HepG2 (cell line): ENCODE data around the gene WIZ. TPM values are rescaled to one million over a fixed set of nuclear protein-coding genes. Genes with fewer than 3 reads are reported as not detected.

Experiments
- ARHGAP35 ChIP-seq: sonication (generic); formaldehyde crosslinking; IDR thresholded peaks from 2 replicates; pipeline ENCODE4 v1.9.0; 2022; ENCODE audit warnings: mild to moderate bottlenecking, inconsistent platforms, moderate library complexity, missing genetic modification reagents, borderline replicate concordance
- CHCHD3 ChIP-seq: sonication (generic); formaldehyde crosslinking; IDR thresholded peaks from 2 replicates; pipeline ENCODE4 v1.8.0; 2022; ENCODE audit warnings: mild to moderate bottlenecking, missing genetic modification reagents, moderate library complexity
- E2F5 ChIP-seq: sonication (generic); formaldehyde crosslinking; conservative IDR thresholded peaks from 2 replicates; pipeline ENCODE4 v1.4.0; 2020; ENCODE audit warnings: missing genetic modification reagents
- HNF1B ChIP-seq: sonication (generic); formaldehyde crosslinking; IDR thresholded peaks from 2 replicates; pipeline ENCODE4 v1.5.1; 2020; ENCODE audit warnings: mild to moderate bottlenecking, moderate library complexity, missing genetic modification reagents
- HNRNPL ChIP-seq: fragments of 200-400 bp; formaldehyde crosslinking; IDR thresholded peaks from 2 replicates; pipeline ENCODE4 v1.6.1; 2017; ENCODE audit warnings: mild to moderate bottlenecking, low read depth, low read length
- HNRNPLL ChIP-seq: fragments of 200-400 bp; formaldehyde crosslinking; IDR thresholded peaks from 2 replicates; pipeline ENCODE4 v1.6.1; 2017; ENCODE audit warnings: mild to moderate bottlenecking, low read depth, low read length; ENCODE audit not compliant: poor library complexity, severe bottlenecking
- MAX ChIP-seq: IDR thresholded peaks from 2 replicates; pipeline ENCODE4 v1.6.1; 2012; ENCODE audit warnings: inconsistent platforms
- PPARG ChIP-seq: conservative IDR thresholded peaks from 2 replicates; pipeline ENCODE4 v1.6.1; 2016; ENCODE audit warnings: missing biosample characterization, missing genetic modification reagents
- REPIN1 ChIP-seq: sonication (generic); formaldehyde crosslinking; IDR thresholded peaks from 2 replicates; pipeline ENCODE4 v1.8.0; 2022; ENCODE audit warnings: missing genetic modification reagents, low read depth, mild to moderate bottlenecking, borderline replicate concordance
- ZFX ChIP-seq: sonication (generic); formaldehyde crosslinking; IDR thresholded peaks from 2 replicates; pipeline ENCODE4 v1.4.0; 2020; ENCODE audit warnings: mild to moderate bottlenecking, low read depth, missing genetic modification reagents, moderate library complexity
- ZNF101 ChIP-seq: sonication (generic); formaldehyde crosslinking; IDR thresholded peaks from 2 replicates; pipeline ENCODE4 v1.4.0; 2020; ENCODE audit warnings: mild to moderate bottlenecking, low read depth, missing genetic modification reagents, borderline replicate concordance
- ZNF12 ChIP-seq: sonication (generic); formaldehyde crosslinking; IDR thresholded peaks from 2 replicates; pipeline ENCODE4 v1.5.0; 2020; ENCODE audit warnings: missing genetic modification reagents
- ZNF432 ChIP-seq: sonication (generic); formaldehyde crosslinking; IDR thresholded peaks from 2 replicates; pipeline ENCODE4 v1.5.0; 2020; ENCODE audit warnings: missing genetic modification reagents, mild to moderate bottlenecking, borderline replicate concordance
- ZNF609 ChIP-seq: sonication (generic); formaldehyde crosslinking; IDR thresholded peaks from 2 replicates; pipeline ENCODE4 v1.4.0; 2020; ENCODE audit warnings: mild to moderate bottlenecking, missing genetic modification reagents, borderline replicate concordance
- ZNF788 ChIP-seq: sonication (generic); formaldehyde crosslinking; IDR thresholded peaks from 2 replicates; pipeline ENCODE4 v1.5.0; 2020; ENCODE audit warnings: mild to moderate bottlenecking, missing genetic modification reagents, borderline replicate concordance
- ZSCAN12 ChIP-seq: sonication (generic); formaldehyde crosslinking; IDR thresholded peaks from 2 replicates; pipeline ENCODE4 v1.9.0; 2021; ENCODE audit warnings: mild to moderate bottlenecking, missing genetic modification reagents
- polyA plus RNA-seq, 8 experiments: library from polyadenylated mRNA; depleted of rRNA in 3 of 8; stranded (reverse) in 7 of 8; unstranded in 1 of 8; fragments of >200 nt; fragmentation: Illumina TruSeq in 4 of 8; extraction: Trizol in 4 of 8; gene quantifications; 2 replicates each; pipeline versions ENCODE4 v1.2.1 to v1.2.3, GENCODE V29; 2011 to 2016; ENCODE audit warnings: low read depth in 4 of 8, missing spikeins in 1 of 8, mixed read lengths in 1 of 8; ENCODE audit not compliant: insufficient read depth in 1 of 8
- total RNA-seq, 5 experiments: library from RNA; depleted of rRNA; stranded (reverse); fragments of >200 nt; fragmentation: Illumina TruSeq; extraction: Trizol; gene quantifications; 2 replicates each; pipeline ENCODE4 v1.2.3, GENCODE V29; 2016; ENCODE audit warnings: low read depth in 1 of 5

Gene WIZ
- total and polyA plus RNA-seq, 2 of the 13 experiments (the other 11 are each of a cell fraction or from before 2014, with no cell fraction given) = 4.7 to 4.8 TPM

- TF ChIP-seq HNRNPL (peak; percentile 63; the same call in 1 of the 2 replicates), CHCHD3 (CRISPR knock-in tag) (0 out of 2 replicates have a peak, but pooled peaks have one; percentile 44), HNF1B (CRISPR knock-in tag) (no peak), ZFX (no peak), ZSCAN12 (CRISPR knock-in tag) (no peak), REPIN1 (CRISPR knock-in tag) (0 out of 2 replicates have a peak, but pooled peaks have one; percentile 48), ZNF432 (no peak), ZNF101 (CRISPR knock-in tag) (no peak), ARHGAP35 (no peak), MAX (peak; percentile 51), ZNF12 (CRISPR knock-in tag) (no peak), E2F5 (CRISPR knock-in tag) (no peak), ZNF609 (CRISPR knock-in tag) (no peak), PPARG (no peak), HNRNPLL (no peak), ZNF788 (no peak)
Measured at GRCh38 chr19:15479391-15480345, 29.9 kb upstream of the WIZ start, which contains the start of gene PGLYRP2 (continued).
